ENCODE data around the gene TCF4.

TCF4 gene

GRCh38 chr18:55244546-55244945 lies 343.4 kb downstream of the TCF4 start:
- Histone ChIP-seq H3K36me3 (replicated peaks; ENCODE audit: insufficient read depth, low read length) (0 out of 2 replicates have a peak, but pooled peaks cover 2% of the 10 kb centered on the region), H3K9ac (ENCODE audit: low read length) (no peak overlapping the region), H3K9me2 (replicated peaks; ENCODE audit: insufficient read depth, low read length) (no peaks in the 10 kb centered on the region), H3K4me3 (ENCODE audit: low read length) (no peak overlapping the region), H3K27ac (ENCODE audit: low read length) (no peak overlapping the region), H3K9me3 (replicated peaks; ENCODE audit: insufficient read depth, low read length) (no peaks in the 10 kb centered on the region), H2AFZ (ENCODE audit: low read length) (no peak overlapping the region), H3F3A (ENCODE audit: insufficient read depth, low read length) (0 out of 2 replicates have a peak, but pooled peaks cover 5% of the 10 kb centered on the region), H3K79me2 (ENCODE audit: low read length) (peaks cover 27% of the 10 kb centered on the region), H3K4me2 (ENCODE audit: low read depth, low read length) (no peak overlapping the region), H3K27me3 (replicated peaks; ENCODE audit: insufficient read depth, low read length) (no peaks in the 10 kb centered on the region), H3K4me1 (ENCODE audit: low read length) (peaks cover 33% of the 10 kb centered on the region), H4K20me1 (ENCODE audit: insufficient read depth, low read length) (no peaks in the 10 kb centered on the region)
- TF ChIP-seq CTCF (IDR thresholded peaks at IDR 0.05; ENCODE audit: low read length) (no peak), EZH2 (optimal IDR thresholded peaks at IDR 0.05; ENCODE audit: low read depth, low read length) (no peak), EZH2phosphoT487 (IDR thresholded peaks at IDR 0.05; ENCODE audit: low read length) (no peak)
- DNase-seq, result no peak

- Histone ChIP-seq H4K20me1 (ENCODE audit: insufficient read depth, low read length) (no peaks in the 10 kb centered on the region), H3K27ac (ENCODE audit: low read length) (no peak overlapping the region), H3K9ac (ENCODE audit: low read length) (no peak overlapping the region), H3F3A (ENCODE audit: insufficient read depth, low read length) (0 out of 2 replicates have a peak, but pooled peaks cover 5% of the 10 kb centered on the region), H3K9me3 (replicated peaks; ENCODE audit: insufficient read depth, low read length) (no peaks in the 10 kb centered on the region), H3K4me2 (ENCODE audit: low read depth, low read length) (no peak overlapping the region), H3K27me3 (replicated peaks; ENCODE audit: insufficient read depth, low read length) (no peaks in the 10 kb centered on the region), H2AFZ (ENCODE audit: low read length) (no peak overlapping the region), H3K36me3 (replicated peaks; ENCODE audit: insufficient read depth, low read length) (0 out of 2 replicates have a peak, but pooled peaks cover 6% of the 10 kb centered on the region), H3K4me1 (ENCODE audit: low read length) (peaks cover 34% of the 10 kb centered on the region), H3K9me2 (replicated peaks; ENCODE audit: insufficient read depth, low read length) (no peaks in the 10 kb centered on the region), H3K79me2 (ENCODE audit: low read length) (peaks cover 27% of the 10 kb centered on the region), H3K4me3 (ENCODE audit: low read length) (no peak overlapping the region)
- no peak for DNase-seq
- TF ChIP-seq EZH2phosphoT487 (IDR thresholded peaks at IDR 0.05; ENCODE audit: low read length) (no peak), CTCF (IDR thresholded peaks at IDR 0.05; ENCODE audit: low read length) (no peak), EZH2 (optimal IDR thresholded peaks at IDR 0.05; ENCODE audit: low read depth, low read length) (no peak)
These were observed 344.1 kb downstream of the TCF4 start for GRCh38 chr18:55243857-55244256.

DNA sequence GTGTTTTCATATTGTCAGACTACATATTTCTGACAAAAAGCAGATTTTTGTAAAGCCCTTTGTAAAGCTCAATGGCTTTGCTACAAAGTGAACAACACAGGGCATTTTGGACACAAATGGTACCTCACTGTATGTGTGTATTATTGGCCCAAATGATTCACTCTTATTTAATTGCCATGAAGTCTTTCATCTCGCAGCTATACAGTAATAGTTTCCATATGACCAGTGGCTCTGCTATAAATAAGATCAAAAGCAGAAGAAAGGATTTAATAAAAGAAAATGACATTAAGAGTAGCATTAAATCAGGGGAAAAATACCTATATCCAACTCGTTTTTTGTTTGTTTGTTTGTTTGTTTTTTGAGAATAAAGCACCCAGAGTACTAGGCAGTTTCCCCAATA lies 344.7 kb downstream of the TCF4 start:
- H3K9ac ChIP-seq (ENCODE audit: low read length), result no peak overlapping the region
- H3K27me3 ChIP-seq (replicated peaks; ENCODE audit: insufficient read depth, low read length), result no peaks in the 10 kb centered on the region
- no peak overlapping the region for H3K4me2 ChIP-seq (ENCODE audit: low read depth, low read length)
- H4K20me1 ChIP-seq (ENCODE audit: insufficient read depth, low read length), result no peaks in the 10 kb centered on the region
- H3K27ac ChIP-seq (ENCODE audit: low read length), result no peak overlapping the region
- no peak overlapping the region for H2AFZ ChIP-seq (ENCODE audit: low read length)
- no peak for TF ChIP-seq CTCF (IDR thresholded peaks at IDR 0.05; ENCODE audit: low read length)
- no peak for TF ChIP-seq EZH2 (optimal IDR thresholded peaks at IDR 0.05; ENCODE audit: low read depth, low read length)
- TF ChIP-seq EZH2phosphoT487 (IDR thresholded peaks at IDR 0.05; ENCODE audit: low read length), result no peak
- no peaks in the 10 kb centered on the region for H3K9me3 ChIP-seq (replicated peaks; ENCODE audit: insufficient read depth, low read length)
- 0 out of 2 replicates have a peak, but pooled peaks cover 5% of the 10 kb centered on the region for H3F3A ChIP-seq (ENCODE audit: insufficient read depth, low read length)
- no peak overlapping the region for H3K4me3 ChIP-seq (ENCODE audit: low read length)
- H3K79me2 ChIP-seq (ENCODE audit: low read length), result peaks cover 33% of the 10 kb centered on the region
- H3K4me1 ChIP-seq (ENCODE audit: low read length), result peaks cover 34% of the 10 kb centered on the region
- DNase-seq, result no peak
- 0 out of 2 replicates have a peak, but pooled peaks cover 6% of the 10 kb centered on the region for H3K36me3 ChIP-seq (replicated peaks; ENCODE audit: insufficient read depth, low read length)
- no peaks in the 10 kb centered on the region for H3K9me2 ChIP-seq (replicated peaks; ENCODE audit: insufficient read depth, low read length)
